ENCODE measurements around the gene KNG1. TPM values are rescaled to one million over a fixed set of nuclear protein-coding genes. Genes with fewer than 3 reads are reported as not detected.

KNG1 gene
- total RNA-seq, 1 donor from 2014 or later: not detected

DNA sequence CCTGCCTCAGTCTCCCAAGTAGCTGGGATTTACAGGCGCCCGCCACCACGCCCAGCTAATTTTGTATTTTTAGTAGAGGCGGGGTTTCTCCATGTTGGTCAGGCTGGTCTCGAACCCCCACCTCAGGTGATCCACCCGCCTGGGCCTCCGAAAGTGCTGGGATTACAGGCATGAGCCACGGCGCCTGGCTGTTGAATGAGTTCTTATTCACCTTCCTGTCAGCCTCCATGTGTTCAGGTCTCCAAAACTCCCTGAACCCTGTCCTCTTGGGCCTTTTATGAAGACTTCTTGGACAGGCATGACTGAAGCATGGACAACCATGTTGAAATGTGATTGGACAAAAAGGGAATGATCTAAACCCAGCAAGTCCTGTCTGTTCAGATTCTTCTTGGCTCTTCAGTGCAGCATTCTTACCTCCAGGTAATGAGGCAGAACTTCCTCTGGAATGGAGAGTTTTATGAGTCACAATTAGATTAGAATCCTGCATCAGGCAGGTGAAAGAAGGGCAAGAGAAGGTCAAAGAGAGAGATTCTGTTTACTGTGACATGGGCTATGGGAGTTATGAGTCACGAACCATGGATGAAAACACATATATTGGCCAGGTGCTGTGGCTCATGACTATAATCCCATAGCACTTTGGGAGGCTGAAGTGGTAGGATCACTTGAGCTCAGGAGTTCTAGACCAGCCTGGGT is 43.1 kb downstream of the KNG1 start:
- DNase-seq (ENCODE audit: low spot score in 2 of 2, unreplicated experiment in 2 of 2): no peak
- Mint-ChIP-seq H3K36me3 (no peaks in the 10 kb centered on the region), H3K4me1 (peaks cover 9% of the 10 kb centered on the region), H3K4me3 (no peak overlapping the region), H3K27ac (no peak overlapping the region), H3K9me3 (no peaks in the 10 kb centered on the region), H3K27me3 (ENCODE audit: low read depth) (no peaks in the 10 kb centered on the region)
- TF ChIP-seq, protein P1, sequence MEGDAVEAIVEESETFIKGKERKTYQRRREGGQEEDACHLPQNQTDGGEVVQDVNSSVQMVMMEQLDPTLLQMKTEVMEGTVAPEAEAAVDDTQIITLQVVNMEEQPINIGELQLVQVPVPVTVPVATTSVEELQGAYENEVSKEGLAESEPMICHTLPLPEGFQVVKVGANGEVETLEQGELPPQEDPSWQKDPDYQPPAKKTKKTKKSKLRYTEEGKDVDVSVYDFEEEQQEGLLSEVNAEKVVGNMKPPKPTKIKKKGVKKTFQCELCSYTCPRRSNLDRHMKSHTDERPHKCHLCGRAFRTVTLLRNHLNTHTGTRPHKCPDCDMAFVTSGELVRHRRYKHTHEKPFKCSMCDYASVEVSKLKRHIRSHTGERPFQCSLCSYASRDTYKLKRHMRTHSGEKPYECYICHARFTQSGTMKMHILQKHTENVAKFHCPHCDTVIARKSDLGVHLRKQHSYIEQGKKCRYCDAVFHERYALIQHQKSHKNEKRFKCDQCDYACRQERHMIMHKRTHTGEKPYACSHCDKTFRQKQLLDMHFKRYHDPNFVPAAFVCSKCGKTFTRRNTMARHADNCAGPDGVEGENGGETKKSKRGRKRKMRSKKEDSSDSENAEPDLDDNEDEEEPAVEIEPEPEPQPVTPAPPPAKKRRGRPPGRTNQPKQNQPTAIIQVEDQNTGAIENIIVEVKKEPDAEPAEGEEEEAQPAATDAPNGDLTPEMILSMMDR (IDR thresholded peaks at IDR 0.05; ENCODE audit: unreplicated experiment): no peak

DNA sequence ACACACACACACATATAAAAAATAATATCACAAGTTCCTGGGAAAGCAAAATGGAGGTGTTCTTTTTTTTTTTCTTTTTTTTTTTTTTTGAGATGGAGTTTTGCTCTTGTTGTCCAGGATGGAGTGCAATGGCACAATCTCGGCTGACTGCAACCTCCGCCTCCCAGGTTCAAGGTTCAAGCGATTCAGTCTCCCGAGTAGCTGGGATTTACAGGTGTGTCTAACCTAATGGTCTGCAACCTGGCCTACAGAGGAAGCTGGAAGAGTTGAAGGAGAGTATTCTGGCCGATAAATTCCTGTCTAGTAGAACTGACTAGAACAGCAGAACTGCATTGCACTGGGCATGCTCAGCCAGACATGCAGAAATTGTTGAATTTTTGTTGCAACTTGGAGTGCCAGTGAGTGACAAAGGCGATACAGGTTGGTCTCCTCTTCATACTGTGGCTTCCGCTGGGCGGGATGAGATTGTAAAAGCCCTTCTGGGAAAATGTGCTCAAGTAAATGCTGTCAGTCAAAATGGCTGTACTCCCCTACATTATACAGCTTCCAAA is 43.8 kb downstream of the KNG1 start:
- Mint-ChIP-seq H3K27me3 (ENCODE audit: low read depth) (no peaks in the 10 kb centered on the region), H3K4me1 (peaks cover 9% of the 10 kb centered on the region), H3K27ac (no peak overlapping the region), H3K4me3 (no peak overlapping the region), H3K36me3 (no peaks in the 10 kb centered on the region), H3K9me3 (no peaks in the 10 kb centered on the region)
- TF ChIP-seq, protein P1 (IDR thresholded peaks at IDR 0.05; ENCODE audit: unreplicated experiment): no peak
- DNase-seq (ENCODE audit: low spot score in 2 of 2, unreplicated experiment in 2 of 2): no peak

DNA sequence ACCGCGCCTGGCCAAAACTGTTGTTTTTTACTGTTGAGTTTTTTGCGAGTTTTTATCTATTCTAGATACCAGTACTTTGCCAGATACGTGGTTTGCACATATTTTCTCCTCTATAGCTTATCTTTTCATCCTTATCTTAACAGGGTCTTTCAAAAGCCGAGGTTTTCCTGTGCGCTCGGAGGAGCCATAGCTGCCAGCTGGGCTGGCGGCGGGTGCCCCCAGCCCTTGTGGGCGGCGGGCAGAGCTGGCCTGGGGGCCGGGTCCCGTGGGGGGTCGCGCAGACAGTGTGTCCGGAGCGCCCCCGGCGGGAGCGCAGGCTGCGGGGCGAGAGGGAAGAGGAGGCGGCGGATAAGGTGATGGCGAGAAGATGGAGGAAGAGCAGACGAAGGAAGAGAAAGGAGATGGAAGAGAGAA is 55.1 kb downstream of the KNG1 start:
- Mint-ChIP-seq H3K27ac (no peak overlapping the region), H3K27me3 (ENCODE audit: low read depth) (peaks cover 16% of the 10 kb centered on the region), H3K9me3 (peaks cover 4% of the 10 kb centered on the region), H3K4me1 (peaks cover 2% of the 10 kb centered on the region), H3K36me3 (no peaks in the 10 kb centered on the region), H3K4me3 (peak overlapping the region; percentile 60)
- DNase-seq (ENCODE audit: low spot score in 2 of 2, unreplicated experiment in 2 of 2): no peak
- TF ChIP-seq, protein P1 (IDR thresholded peaks at IDR 0.05; ENCODE audit: unreplicated experiment): no peak

DNA sequence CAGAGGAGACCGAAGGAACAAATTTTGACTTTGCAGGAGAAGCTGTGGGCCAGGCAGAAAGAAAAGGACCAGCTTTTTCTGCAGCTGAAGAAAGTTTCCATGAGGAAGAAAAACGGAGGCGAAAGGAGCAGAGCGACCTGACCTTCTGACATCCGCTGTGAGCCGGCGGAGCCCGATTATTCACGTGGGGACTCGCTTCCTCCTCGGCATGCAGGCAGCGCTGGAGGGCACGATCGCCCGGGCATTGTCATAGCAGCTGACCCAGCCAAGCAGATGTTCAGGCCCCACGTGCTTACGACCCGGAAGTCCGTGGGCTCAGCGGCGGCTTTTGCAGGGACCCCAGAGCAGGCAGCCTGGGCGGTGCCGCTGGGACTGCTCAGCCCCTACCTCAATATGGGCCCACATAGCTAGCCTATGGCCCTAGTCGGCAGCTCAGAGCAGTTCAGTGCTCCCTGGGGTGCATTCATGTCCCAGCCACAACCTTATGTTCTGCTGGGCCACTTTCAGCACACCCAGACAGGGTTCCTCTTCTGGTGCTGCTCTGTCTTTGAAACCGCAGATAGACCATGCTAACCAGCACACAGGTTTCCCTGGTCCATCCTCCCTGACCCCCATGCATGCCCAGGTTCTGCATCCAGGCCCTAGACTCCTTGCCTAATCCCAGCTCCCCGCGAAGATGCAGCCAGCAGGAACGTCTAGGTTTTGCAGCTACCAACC is 55.7 kb downstream of the KNG1 start:
- Mint-ChIP-seq H3K4me3 (peak overlapping the region; percentile 60), H3K9me3 (peaks cover 4% of the 10 kb centered on the region), H3K27me3 (ENCODE audit: low read depth) (peaks cover 16% of the 10 kb centered on the region), H3K27ac (no peak overlapping the region), H3K4me1 (peaks cover 2% of the 10 kb centered on the region), H3K36me3 (no peaks in the 10 kb centered on the region)
- DNase-seq (ENCODE audit: low spot score in 2 of 2, unreplicated experiment in 2 of 2): no peak
- TF ChIP-seq, protein P1 (IDR thresholded peaks at IDR 0.05; ENCODE audit: unreplicated experiment): no peak

DNA sequence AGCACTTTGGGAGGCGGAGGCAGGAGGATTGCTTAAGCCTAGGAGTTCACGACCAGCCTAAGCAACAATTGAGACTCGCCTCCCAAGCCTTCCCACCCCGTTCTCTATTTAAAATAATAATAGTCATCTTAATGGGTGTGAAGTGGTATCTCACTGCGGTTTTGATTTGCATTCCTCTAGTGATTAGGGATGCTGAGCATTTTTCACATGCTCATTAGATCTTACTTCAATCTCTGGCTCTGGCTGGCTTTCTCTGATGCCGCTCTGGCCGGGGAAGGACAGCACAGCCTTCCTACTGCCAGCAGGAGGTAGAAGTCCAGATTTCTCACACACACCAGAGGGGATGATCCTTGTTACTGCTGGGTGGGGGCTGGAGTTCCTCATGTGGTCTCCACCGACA is 58.8 kb downstream of the KNG1 start:
- no peak for DNase-seq (ENCODE audit: low spot score in 2 of 2, unreplicated experiment in 2 of 2)
- Mint-ChIP-seq H3K9me3 (peaks cover 4% of the 10 kb centered on the region), H3K4me3 (no peak overlapping the region), H3K27me3 (ENCODE audit: low read depth) (peaks cover 19% of the 10 kb centered on the region), H3K36me3 (no peaks in the 10 kb centered on the region), H3K4me1 (peaks cover 2% of the 10 kb centered on the region), H3K27ac (no peak overlapping the region)
- TF ChIP-seq, protein P1 (IDR thresholded peaks at IDR 0.05; ENCODE audit: unreplicated experiment): no peak

Data from mesothelial cell of epicardium (in vitro differentiated cells).